Femur (tissue), 1 donor: ENCODE results near the gene BICD1.
"Not testable (repeated sequence)": the region's sequence is repeated elsewhere in the genome, so short reads cannot be mapped to it uniquely, and the experiment has no call there.

Experiments
- DNase-seq: peaks from one replicate; pipeline ENCODE4 v3.0.0-alpha.2; 2017

BICD1 gene

DNA sequence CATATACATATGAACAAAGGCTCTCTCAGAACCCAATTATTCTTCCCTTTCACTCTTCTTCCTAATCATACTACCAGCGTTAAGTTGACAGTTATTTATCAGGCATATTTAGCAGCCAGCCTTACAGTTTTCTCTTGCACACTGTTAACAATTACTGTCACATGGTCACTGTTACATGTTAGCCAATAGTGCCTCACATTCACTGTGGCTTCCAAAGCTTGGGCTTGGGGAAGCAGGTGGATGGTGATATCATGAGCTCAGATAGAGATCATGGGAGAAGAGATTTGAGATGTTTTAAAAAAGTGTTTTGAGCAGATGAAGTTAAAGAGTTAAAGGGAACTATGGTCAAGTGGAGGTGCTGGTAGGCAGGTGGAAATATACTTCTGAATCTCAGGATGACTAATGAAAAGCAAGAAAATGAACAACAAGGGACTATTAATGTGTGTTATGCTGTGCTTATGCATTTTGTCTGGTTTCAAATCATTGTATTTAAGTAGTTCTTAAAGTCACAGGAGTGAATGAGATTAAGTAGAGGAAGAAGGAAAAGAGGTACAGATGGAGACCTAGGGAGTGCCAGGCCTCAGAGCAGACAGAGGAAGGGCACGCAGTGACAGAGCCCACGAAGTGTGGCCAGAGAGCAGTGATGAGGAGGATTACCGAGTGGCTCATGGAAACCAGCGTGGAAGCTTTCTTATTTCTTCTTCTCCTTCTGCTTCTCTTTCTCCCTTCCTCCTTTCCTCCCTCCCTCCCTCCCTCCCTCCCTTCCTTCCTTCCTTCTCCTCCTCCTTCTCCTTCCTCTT lies 39.6 kb downstream of the BICD1 start:
- no peak for DNase-seq

DNA sequence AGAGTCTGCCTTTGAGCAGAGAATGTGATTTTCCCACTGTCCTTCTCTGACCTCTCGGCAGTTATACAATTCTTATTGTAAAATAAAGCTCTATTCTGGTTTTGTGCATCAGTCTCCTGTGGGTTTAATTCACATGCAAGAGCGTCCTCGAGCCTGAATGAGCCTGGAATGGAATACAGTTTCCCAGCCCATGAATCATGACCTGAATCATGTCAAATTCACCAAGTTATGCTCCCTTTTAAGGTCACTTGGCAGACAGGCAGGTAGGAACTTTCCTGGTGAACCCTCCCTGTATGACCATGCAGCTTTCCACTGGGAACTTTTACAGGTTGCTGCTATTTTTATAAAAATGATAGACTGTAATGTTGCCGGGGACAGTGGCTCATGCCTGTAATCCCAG lies 41.7 kb downstream of the BICD1 start:
- DNase-seq = no peak

DNA sequence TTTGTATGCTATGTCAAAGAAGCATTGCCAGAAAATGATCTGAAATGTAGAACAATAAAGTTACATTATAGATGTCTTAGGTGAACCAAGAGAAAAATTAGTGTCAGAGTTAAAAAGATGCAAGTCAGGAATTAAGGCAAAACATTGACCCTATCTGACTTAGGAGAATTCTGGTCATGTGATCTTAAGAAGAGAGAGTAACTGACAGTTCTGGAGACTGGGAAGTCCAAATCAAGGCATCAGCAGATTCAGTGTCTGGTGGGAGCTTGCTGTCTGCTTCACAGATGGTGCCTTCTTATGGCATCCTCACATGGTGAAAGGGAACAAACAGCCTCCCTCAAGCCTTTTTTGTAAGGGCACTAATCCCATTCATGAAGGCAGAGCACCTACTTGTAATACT lies 42.8 kb downstream of the BICD1 start:
- no peak for DNase-seq

DNA sequence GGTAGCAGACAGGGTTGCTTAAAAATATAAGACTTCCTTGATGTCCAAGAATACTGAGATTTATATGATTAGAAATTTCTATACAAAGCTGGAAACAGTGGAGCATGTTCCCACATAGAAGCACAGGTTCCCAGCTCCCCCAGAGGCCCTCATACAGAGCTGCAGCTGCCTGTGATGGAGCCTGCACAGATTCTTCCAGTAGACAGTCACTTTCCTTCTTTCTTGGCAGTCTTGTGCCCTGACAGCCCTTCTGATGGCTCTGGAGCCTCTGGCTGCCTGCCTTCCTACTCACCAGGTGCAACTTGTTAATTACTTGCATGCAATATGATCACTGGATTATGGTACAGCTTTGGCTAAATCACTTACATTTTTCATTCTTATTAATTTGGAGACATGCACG lies 44.4 kb downstream of the BICD1 start:
- no peak for DNase-seq

DNA sequence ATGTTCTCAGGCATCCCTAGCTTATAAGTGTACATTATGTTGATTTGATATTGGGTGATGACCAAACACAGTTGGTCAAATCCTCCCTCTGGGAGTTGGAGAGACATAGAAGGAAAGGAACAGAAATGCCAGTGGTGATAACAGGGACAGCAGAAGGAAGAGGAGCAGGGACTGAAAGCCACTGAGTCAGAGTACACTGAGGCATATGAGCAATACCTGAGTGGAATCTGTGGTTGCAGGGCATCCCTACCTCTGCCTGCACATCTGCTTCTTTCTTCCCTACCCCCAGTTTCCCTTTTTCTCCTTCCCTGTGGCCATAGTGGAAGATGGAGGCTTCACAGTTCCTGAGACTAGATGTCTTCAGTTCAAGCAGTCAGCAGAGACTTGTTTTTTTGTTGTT lies 44.9 kb downstream of the BICD1 start:
- DNase-seq = no peak

DNA sequence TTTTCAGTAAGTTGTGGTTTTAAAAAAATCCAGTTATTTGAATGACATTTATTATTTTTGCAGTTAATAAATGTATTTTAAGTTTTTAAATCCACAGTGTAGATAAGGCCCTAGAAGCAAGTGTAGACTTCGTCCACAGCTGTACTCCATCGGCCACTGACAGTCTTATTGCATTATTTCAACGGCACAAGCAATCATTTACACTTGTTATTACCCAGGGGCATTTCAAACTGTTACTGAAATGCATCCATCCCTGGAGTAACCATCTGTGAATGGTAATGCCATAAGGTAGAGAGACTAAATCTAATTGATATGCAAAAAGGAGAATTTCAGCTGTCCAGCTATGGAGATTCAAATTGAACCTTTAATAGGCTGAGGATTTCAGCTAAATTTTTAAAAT lies 48.4 kb downstream of the BICD1 start:
- no peak for DNase-seq

DNA sequence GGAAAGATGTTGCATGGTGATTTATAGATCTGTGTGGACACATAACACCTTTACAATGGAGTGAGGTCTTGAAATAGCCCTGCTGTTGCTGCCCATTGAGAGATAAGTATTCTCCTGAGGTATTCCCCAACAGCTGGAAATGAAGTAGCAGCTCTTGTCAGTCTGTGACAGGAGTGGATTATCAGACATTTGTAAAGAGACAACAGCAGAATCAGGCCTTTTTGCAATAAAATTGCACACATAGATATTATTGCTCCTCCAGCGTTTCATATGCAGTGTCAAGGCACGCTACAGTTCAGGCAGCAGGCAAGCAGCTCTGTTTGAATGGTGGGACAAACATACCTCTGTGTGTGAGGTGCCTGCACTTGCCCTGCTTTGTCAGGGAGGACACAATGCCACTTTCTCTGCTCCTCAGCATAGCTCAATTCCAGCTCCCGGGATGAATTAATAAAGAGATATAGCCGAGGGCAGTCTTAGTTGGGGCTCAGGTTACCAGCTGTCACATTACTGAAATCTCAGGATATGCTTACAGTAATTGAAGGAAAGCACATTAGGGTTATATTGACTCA lies 49.4 kb downstream of the BICD1 start:
- DNase-seq = no peak

DNA sequence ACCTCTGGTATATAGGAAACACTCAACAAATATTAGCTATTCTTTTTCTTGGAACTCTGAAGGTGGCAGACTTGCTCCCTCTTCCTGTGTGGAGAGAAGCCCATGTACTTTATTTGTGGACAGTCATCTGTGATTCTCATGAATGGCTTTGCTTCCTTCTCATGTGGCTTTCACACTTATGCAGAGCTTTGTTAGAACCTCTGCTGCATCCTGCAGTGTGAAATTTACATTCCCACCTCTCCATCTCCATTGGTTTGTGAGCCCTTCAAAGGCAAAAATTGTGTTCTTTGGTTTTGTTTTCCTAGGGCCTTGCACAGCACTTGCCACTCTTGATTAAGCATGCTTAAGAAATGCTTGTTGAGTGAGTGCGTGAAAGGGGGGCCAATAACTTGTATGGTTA lies 51.9 kb downstream of the BICD1 start:
- DNase-seq = no peak

DNA sequence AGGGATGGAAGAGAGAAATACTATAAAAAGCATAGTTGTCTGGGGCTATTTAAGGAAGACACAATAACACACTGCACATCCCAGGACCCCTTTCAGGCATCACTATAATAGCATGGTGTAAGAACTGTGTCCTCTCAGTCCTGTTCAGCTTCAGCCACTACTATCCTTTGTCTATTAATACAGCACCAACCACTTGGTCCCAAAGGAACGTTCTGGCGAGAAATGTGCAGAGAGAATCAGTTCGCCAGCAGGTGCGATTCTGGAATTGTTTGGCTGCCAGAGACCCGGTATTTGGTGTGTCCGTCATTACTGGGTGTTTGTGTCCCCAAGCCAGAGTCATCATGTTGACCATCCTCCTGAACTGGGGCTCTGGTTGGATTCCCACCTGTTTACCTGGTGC lies 52.7 kb downstream of the BICD1 start:
- no peak for DNase-seq

DNA sequence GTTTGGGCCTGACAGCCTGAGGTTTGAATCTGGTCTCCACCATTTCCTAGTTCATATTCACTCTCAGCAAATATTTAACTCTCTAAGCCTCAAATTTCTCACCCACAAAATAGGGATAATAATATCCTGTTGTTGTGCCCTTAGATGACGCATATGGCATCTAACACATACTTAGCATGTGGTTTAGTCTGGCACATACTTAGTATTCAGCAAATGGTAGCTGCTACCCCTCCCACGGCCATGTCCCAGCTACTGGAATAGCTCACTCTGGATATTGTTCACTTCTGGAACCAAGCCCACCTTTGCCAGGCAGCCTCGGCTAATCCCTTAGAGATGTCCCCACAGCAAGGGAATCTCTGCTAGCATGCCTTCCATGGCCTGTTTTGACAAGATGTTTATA lies 53.3 kb downstream of the BICD1 start:
- peak; percentile 43 for DNase-seq

DNA sequence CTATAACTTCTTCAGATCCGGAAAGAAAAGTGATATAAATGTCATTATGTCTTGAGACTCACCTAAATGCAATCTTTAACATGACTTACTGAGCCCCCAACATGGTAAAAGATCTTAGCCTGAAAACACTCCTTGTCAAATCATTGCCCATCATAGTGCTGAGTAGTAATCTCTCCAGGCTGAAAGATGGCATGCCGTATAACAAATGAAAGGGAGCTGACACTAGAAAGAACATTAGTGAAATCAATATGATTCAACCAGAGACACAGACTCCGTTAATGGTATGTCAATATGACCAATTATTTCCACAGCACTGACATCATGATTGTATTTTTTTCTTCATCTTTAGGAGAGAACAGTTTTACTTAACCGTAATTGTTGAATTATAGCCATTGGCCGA lies 54.4 kb downstream of the BICD1 start:
- no peak for DNase-seq

DNA sequence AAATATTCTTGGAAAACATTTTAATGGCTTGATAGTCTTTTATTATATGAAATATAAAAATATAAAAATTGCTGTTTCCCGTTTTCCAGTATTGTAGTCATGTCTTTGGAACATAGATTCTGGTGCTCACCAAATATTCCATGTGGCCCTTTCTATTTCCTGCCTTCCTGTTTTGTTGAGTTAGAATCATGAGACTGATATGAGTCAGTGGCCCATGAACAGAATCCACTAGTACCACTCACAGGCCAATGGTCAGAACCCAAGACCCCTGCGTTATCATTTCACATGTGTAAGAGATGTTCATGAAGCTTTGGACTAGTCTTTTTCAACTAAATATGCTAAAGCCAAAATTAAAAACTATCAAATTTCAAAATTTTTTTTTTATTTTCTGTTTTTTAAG lies 56.9 kb downstream of the BICD1 start:
- DNase-seq = no peak

DNA sequence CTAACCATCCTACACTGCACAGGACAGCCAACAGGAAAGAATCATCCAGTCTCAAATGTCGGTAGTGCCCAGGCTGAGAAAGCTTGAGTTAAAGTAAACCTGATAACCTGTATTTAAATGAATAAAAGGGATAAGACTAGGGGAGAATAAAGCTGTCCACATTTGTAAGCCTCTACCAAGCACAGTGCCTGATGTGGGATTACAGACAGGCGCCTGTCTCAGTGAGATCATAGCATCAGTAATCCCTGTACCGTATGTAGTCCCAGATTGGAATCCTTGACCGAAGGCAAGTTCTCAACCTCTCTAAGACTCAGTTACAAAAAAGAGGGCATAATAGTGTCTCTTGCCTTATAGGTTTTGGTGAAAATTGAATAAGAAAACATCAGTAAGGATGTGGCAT lies 59.9 kb downstream of the BICD1 start:
- no peak for DNase-seq

DNA sequence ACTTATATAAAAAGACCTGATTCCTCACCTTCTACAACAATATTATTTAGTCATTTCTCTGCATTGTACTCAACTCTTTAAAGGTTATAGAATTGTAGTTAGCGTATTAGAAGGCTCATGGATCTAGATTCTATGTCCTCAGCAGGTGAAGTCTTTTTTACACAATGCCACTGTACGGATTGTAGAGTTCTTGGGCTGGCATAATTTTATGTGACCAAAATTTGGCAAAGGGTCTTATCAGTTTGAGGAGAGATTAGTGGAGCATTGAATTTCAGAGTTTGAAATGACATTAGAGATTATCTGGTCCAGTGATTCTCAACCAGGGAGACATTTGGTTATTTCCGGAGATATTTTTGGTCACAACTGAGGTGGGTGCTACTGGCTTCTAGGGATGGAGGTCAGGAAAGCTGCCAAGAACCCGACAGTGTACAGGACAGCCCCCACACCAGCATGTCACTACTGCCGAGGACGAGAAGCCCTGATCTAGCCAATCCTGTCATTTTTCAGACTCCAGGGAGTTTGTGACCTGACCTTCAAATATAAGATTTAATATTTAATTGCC lies 63.9 kb downstream of the BICD1 start:
- no peak for DNase-seq

DNA sequence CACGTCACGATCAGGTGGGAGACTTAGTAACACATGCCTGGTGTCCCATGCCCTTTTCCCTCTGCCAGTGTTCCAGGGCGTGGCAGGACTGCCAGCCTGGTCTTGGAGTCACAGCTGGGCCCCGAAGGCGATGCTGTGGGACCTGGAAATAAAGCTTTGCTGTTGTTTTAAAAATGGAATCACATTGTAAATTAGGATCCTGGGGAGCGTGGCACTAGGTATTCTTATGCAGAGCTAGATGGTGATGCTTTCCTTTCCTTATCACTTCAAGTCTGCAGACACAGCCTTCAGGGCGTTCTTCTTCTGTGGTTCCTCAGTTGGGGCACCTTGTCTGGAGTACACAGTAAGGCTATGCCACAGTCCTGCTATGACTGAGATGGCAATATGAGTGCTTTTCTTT lies 64.6 kb downstream of the BICD1 start:
- DNase-seq = no peak

DNA sequence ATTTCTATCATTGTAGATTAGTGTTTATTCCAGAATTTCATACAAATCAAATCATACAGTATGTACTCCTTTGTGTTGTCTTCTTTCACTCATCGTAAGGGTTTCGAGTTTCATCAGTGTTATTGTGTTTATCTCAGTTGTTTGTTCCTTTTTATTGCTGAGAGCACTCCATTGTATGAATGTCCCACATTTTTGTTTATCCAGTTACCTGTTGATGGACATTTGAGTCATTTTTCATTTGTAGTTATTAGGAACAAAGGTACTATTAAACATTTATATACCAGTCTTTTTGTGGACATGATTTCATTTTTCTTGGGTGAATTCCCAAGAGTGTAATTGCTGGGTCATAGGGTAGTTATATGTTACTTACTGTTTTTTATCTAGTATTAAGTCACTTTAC lies 70.0 kb downstream of the BICD1 start:
- no peak for DNase-seq

DNA sequence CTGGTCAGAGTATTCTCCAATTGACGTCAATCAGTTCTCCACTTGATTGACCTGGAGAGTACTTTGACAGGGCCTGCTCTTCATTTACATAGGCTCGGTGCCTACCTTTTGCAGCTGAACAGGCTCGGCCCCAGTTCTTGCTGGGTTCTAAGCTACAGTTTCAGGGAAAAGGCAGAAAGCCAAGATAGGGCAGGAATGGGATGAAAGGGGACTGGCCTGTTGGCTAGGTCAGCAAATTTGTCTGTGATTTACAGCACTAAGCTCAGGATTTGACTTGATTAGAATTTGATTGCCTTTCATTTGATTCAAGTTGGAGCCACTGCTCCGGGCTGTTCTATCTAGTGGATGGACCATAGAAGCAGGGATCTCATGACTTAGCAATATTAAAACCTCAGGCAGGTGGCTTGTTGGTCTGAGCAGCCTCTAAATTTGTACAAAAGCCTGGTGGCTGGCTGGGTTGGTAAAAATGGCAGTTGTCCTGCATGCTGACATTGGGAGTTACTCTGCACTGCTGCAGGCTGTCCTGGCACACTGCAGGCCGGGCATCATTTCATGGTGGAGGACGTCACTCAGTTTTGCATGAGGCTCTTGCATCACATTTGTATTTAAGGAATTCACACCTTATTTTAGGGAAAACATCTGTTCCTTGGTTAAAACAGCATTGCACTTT lies 71.8 kb downstream of the BICD1 start:
- DNase-seq = no peak

DNA sequence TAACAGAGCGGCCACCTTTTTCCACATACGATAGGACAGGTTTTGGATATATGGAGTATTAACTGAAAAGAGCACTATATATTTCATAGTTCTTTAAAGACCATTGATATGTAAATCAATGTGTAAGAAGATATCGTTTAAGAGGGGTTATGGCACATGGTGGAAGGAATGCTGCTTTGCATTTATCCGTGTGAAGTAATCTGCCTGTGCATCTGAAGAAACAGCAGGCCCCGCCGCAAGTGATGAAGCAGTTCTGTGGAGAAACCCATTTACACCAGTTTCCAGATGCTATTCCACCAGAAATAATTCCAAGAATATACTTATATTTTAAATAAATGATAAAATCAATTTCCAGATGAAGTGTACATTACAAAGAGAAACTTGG lies 72.4 kb downstream of the BICD1 start:
- DNase-seq = no peak

DNA sequence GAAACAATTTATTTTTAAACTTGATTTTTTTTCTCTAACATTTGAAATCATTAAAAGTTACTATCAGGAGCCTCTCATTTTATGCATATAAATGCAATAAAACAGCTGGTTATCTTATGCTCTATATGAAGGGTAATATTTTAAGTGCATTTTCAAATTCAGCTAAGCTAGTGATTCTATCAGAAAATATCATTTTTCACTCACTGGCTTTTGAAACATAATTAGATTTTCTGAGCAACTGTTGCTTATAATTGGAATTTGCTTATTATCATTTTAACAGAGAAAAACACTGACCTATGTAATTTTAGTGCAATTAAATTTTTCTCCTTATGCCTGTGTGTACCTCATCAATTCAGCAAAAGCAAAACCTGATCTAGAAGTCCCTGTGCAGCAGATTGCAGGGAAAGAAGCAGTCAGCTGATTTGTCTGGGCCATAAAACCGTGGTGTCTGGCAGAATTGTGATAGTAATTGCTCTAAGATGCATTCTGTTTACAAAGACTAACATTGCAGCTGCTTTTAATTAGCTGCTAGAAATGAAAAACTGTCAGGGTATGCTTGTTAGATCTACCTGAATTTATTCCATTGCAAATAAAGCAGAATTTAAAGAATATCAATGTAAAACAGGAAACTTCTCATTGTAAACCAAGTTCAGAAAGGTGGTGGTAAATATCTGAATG lies 75.0 kb downstream of the BICD1 start:
- DNase-seq = no peak

DNA sequence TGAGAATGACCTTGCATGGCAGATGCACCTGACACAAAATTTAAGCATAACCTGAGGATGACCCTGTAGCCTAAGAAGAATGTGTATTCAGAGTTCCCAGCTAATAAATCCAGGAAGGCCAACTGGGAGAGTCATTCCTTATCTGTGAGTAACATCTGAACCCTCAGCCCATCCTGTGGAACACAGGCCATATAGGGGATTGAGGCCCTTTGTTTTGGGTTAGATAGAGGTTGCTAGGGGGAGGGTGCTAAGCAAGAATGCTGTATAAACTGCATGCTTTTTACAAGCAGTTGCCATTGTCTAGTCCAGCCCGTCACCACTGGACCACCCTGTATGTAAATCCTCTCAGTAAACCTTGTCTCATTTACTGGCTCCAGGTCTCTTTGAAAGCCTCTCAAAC lies 77.0 kb downstream of the BICD1 start:
- DNase-seq = no peak

DNA sequence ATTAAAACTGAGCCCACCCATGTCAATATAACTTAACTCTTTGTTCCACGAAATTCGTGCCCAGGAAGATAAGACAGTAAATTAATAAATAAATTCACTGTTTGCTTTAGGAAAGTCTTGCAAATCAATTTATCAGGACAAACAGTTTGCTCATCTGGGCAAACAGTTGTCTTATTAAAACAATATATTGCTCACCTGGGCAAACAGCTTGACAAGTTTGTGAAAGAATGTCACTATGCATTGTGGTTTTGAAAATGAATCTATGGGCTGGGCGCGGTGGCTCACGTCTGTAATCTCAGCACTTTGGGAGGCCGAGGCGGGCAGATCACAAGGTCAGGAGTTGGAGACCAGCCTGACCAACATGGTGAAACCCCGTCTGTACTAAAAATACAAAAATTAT lies 80.5 kb downstream of the BICD1 start:
- DNase-seq = not testable (repeated sequence)

DNA sequence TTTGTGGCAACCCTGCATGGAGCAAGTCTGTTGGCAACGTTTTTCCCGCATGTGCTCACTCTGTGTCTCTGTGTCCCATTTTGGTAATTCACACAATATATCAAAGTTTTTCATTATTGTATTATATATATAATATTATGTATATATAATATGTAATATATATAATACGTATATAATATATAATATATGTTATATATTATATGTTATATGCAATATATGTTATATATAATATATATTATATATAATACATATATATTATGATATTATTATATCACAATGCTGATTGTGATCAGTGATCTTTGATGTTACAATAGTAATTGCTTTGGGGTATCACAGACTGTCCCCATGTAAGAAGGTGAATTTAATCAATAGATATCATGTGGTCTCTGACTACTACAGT lies 84.8 kb downstream of the BICD1 start:
- DNase-seq = no peak
